Thyroid gland (tissue), 4 donors: ENCODE measurements around the gene TTR.

Experiments used
- CTCF ChIP-seq, 6 experiments: fragments of 200-600 bp in 3 of 6; fragments of 450-650 bp in 3 of 6; sonication (generic) in 3 of 6; IDR thresholded peaks; one replicate each; pipeline ENCODE4 v1.5.1; 2016 to 2019; ENCODE audit warnings: antibody characterized with exemption in 6 of 6, mild to moderate bottlenecking in 2 of 6, inconsistent platforms in 1 of 6, moderate library complexity in 1 of 6
- POLR2A ChIP-seq, 2 donors: fragments of 450-650 bp; IDR thresholded peaks; one replicate each; pipeline ENCODE4 v1.6.1; 2017; ENCODE audit warnings: antibody characterized with exemption in 2 of 2, mild to moderate bottlenecking in 2 of 2, moderate library complexity in 1 of 2

GRCh38 chr18:31565782-31566512 is 25.7 kb upstream of the TTR start:
- TF ChIP-seq CTCF (IDR thresholded peaks at IDR 0.05) (no peak), POLR2A (IDR thresholded peaks at IDR 0.05) (no peak)
